Mesenteric fat pad (tissue), 1 donor: Measurements from ENCODE around the gene CARD11. TPM values are rescaled to one million over a fixed set of nuclear protein-coding genes. Genes with fewer than 3 reads are reported as not detected.

Experiments used
- DNase-seq: peaks from one replicate; pipeline ENCODE4 v3.0.0-alpha.2; 2020; ENCODE audit warnings: low spot score
- total RNA-seq: library from RNA; stranded (reverse); fragmentation: NEBNext Ultra II Directional; extraction: Animal tissue kit (Norgen Biotek cat#: 25700); gene quantifications from one replicate; pipeline ENCODE4 v1.2.1, GENCODE V29; 2021
- donor health status: DM: yes; HTN: yes; CAD: no.

Gene CARD11
- total RNA-seq, 1 donor from 2014 or later, result 0.42 TPM

DNA sequence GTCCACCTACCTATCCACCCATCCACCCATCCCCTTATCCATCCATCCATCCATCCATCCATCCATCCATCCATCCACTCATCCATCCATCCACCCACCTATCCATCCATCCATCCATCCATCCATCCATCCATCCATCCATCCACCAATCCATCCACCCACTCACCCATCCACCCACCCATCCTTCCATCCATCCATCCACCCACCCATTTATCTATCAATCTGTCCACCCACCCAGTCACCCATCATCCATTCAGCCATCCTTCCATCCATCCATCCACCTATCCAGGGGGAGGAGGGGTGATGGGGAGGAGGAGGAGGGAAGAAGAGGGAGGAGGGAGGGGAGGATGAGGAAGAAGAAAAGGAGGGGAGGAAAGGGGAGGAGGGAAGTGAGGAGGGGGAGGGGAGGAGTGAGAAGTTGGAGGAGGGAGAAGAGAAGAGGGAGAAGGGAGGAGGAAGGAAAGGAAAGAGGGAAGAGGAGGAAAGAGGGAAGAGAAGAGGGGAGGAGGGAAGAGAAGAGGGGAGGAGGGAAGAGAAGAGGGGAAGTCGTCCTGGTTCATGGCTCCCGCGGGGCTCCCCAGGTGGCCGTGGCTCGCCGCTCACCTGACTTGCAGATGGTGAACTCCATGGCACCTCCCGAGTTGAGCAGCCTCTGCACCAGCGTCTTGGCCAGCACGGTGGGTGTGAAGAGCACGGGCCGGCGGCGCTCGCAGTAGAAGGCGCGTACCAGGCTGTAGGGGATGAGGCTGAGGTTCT, 130.8 kb downstream of the CARD11 start:
- no peak for DNase-seq

DNA sequence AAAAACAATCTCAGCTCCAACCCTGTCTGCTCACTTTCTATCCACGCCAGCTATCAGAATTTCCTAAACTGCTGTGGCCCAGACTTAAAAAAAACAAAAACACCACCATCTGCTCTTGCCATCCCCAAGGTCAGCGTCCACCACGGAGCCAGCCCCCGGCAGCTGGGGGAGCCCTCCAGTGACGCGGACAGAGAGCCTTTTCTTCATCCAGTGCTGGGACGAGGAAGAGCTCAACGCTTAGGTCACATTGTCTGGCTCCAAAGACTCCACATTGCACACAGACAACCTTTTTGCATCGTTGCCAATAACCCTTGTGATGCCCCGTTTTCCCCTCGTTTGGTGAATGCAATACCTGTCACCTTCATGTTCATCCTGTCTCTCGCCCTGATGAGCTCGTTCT, 132.2 kb downstream of the CARD11 start:
- no peak for DNase-seq

DNA sequence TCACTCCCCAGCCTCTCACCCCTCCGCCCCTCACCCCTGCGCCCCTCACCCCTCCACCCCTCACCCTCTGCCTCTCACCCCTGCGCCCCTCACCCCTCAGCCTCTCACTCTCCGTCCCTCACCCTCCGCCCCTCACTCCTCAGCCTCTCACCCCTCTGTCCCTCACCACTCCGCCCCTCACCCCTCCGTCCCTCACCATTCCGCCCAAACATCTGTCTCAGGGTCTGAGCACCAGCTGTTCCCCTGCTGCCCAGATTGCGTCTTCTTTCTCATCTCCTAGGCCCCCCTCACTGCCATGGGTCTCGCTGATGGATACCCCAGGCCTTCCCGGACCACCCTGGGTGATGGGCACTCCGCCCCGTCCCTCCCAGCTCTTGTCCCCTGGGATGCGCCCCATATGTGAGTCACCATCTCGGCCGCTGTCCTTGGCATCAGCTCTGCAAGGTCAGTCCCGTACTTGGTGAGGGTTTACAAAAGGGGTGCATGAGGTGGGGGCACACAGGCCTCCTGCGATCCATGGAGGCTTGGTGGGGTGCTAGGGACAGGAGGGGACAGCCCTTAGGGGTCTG, 134.1 kb downstream of the CARD11 start:
- DNase-seq, result no peak

DNA sequence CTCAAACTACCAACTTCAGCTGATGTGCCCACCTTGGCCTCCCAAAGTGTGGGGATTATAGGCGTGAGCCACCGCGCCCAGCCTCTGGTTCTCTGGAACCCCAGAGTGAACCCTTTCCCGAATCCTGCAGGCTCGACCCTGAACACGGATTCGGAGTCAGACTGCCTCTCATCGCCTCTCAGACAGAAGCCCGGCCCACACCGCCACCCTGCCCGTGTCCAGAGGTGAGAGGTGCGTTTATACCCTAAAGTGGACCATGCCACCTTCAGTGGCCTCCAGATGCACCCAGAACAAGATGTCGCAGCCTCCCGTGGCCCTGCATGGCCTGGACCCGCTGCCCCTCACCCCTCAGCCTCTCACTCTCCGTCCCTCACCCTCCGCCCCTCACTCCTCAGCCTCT, 134.6 kb downstream of the CARD11 start:
- no peak for DNase-seq

DNA sequence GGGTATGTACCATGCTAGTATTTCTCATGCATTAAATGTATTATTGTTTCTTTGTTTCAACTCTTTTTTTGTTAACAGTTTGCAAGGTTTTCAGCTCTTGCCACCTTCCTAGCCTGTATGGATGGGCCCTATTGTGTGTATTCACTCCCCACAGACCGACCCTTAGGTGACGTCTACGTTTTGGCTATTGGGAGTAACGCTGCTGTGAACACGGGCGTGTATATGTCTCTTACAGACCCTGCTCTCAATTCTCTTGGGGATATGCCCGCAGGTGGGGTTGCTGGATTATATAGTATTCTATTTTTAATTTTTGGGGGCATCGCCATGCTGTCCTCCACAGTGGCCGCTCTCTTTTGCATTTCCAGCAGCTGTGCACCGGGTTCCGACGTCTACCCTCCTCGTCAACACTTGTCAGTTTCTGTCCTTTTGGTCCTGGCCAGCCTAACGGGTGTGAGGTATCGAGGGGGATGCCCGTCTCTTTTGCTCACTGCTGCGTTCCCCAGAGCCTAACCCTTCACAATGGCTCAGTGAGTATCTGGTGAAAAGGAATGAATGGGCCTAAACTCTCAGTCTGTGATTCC, 135.5 kb downstream of the CARD11 start:
- DNase-seq, result no peak

DNA sequence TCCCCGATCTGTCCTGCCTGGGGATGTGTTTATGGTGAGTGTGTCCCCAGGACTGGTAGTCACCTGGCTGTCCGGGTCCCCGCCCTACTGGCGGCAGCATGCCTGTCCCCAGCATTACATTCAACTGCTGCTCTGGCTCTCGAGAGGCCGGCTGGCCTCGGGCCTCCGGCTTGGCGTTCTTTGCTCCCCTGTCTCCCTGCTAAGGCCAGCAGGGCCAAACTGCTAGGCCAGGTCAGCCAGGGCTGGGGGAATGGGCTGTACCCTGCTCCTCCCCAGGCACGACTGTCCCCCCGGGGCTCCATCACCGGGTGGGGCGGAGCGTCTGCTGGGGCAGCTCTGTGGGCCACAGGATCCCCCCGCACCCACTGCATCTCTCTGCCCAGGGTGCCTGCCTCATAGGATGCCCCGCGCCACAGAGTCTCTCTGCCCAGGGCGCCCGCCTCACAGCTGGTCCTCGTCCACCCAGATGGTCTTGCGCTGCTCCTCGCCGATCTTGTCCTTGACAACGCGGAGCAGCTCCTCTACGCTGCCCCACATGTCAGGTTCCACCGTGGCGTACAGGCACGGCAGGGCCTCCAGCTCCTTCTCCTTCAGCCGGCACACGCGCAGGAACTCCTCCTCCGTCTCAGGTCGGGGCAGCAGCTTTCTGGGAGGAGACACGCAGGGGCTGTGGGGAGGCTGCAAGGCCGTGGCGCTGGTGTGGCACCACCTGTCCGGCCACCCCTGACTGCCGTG, 137.3 kb downstream of the CARD11 start:
- no peak for DNase-seq

DNA sequence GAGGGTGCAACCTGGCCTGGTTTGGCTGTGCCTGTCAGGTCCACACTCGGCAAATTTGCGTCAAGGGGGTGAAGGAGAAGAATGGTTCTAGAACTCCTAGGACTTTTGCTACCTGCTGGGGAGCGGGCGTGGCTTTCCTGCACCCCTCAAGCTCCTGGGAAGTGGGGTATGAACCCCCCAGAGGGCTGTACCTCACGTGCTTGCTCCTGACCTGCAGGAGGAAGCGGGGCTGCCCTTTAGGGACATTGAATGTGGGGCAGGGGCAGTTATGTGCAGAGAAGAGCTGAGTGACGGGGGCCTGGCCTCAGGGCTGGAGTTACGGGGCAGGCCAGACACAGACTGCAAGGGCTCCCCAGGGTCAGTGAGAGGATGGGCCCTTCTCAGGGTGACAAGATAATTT, 138.2 kb downstream of the CARD11 start:
- no peak for DNase-seq

DNA sequence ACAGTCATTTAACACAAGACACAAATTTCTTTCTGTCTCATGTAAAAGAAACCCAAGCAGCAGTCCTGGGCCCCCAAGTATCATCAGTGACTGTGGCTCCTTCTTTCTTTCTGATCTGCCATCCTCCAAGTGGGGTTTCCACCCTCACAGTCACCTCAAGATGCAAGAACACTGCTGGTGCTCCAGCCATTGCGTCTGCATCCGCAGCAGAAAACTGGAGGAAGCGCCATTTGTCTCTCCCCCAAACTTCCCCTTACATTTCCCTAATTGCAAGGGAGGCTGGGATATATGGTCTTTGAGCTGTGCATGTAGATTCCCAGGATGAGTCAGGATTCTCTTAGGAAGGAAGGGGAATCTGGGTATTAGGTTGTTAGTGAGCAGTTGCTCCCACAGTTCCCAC, 138.6 kb downstream of the CARD11 start:
- DNase-seq, result no peak

DNA sequence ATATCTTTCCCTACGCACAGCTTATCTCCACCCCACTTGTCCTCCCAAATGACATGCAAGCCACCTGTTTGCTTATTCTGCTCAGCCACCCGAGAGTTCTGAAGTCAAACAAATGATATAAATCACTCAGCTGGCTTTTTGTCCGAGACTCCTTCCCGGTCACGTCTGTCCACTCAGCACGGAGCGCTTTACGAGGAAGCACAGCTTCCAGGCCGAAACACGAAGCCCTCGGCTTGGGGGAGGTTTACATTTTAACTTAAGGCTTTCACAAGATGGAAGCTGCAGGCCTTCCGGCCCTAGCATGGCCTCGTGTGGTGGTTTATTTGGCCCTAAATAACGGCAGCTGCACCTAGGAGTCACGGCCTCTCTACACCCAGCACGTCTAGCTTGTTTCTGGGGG, 139.5 kb downstream of the CARD11 start:
- no peak for DNase-seq

DNA sequence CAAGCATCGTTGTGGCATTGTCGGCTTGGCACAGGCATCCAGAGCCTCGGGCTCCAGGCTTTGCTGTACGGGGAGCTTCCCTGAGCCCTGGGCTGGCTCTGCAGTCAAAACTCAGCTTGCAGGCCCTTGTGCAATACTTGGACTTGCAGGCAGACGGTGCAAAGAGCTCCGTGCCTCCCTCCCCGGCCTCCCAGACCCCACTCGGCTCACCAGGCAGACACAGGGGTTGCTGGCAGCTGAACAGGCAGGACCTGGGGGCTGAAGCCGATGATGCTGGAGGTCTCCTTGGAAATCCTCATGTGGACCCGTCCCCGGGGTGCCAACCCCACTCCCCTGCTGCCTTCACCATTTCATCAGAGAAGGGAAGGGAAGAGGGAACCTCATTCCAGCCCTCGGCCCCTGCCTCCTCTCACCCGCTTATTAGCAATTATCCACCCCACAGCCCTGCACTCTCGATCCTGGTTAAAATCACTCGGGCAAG, 139.9 kb downstream of the CARD11 start:
- DNase-seq, result no peak

DNA sequence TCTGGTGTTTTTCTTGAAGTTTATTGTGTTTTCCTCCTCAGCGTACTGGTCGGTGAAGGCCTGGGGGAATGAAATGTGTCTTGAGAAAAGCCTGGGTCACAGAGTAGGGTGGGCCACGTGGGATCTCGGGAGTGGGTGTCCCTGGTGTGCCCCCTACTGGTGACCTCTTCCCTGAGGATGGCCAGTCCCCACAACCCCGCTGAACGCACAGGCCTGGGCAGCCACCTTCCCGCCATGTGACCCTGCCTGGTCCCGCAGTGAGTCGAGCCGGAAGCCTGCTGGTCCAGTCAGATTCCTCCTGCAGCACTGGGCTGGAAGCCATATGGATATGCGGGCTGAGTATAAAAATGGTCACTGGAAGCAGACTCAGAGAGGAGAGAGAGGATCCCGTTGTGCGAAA, 146.6 kb downstream of the CARD11 start:
- no peak for DNase-seq

DNA sequence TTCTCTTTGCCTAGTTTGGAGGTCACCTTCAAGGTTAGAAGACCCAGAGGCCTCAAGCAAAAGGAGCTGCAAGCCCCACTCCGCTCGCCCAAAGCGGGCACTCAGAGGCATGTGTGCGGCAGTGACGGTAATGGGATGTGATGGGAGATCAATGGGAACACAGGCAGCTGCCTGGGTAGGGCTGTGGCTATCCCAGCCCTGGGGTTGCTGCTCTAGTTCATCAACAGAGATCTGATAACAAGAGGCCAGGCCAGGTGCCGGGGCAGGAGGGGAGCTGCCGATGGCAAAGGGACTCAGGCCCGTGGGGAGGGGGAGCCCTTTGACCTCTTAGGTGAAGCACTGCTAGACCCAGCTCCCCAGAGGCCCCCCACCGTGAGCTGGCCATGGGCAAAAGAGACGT, 147.5 kb downstream of the CARD11 start:
- DNase-seq, result no peak

DNA sequence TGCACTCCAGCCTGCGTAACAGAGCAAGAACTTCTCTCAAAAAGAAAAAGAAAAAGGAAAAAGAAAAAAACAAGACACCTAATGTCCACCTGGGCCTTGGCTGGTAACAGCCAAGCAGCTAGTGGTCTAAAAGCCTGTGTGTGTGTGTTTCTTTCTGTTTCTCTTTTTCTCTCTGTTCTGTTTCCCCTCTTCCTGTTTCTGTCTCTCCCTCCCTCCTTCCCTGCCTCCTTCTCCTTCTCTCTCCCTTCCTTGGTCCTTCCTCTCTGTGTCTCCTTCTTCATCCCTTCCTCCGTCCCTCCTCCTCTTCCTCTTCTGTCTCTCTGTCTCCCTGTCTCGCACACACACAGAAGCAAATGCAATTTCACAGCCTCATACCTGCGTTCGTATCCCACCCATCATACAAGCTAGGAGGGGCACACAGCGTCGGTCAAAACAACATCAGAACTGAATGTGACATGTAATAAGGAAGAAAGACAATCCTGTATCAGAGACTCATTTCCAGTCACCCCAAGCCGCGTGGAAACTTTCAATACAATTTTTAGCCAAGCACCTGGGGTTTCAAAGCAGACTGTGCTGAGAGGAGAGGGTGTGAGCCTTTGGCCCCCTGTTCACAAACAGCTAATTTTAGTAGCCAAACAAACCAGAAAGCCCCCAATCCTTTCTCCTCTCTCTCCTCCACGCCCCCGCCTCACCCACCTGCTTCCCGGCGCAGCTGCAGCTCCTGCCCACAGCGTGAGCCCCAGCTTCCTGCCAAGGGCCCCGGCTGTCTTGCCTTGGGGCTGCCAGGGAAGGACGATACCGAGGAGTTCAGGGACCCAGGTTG, 149.3 kb downstream of the CARD11 start:
- DNase-seq, result no peak

DNA sequence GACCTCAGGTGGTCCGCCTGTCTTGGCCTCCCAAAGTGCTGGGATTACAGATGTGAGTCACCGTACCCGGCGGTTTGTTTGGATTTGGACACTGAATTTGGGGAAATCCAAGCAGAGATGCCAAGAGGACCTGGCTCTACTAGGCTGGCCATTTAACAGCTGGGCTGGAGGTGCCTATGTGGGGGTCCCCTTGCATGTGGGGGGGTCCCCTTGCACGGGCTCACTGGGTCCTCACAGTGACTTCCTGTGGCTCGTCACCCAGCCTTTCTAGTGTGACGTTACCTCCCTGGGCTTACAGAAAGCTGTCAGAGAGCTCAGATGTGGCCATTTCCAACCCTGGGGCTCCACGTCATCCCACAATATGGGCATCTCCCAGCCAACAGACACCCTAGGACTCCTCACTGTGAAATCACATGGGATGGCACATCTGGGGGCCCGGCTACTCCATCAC, 150.2 kb downstream of the CARD11 start:
- no peak for DNase-seq

DNA sequence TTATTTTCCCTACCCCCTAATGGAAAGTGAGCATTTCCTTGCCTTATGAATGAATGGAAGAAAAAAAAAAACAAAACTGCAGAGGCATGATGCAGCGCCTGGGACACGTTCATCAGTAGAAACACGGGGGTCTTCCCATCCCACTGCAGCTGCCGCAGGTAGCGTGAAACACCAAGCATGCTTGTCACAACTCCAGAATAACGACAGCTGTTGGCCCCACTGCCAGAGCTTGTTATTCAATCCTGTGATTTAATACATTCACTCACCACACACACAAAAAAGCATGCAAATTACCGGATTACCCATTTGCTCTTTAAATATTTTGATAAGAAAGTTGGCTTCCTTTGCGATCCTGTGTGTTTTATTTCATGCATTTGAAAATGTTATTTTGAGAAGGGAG, 151.1 kb downstream of the CARD11 start:
- no peak for DNase-seq

DNA sequence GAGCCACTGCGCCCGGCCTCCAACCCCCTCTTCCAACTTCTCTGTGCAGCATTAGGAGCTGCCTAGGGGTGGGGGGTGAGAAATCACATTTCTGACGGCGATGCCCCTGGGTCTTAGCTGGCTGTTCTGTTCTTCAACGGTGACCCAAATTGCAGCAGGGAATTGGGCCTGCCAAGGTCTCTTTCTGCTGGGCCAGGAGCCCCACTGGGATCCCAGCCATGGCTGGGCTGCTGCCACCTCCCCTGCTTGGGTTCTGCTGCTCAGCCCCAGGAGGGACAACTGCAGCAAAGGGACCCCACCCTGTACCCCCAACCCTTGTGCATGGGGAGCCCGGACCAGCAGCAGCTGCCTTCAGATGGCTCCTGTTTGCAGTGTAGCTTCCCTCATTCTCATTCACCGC, 155.9 kb downstream of the CARD11 start:
- DNase-seq, result no peak

DNA sequence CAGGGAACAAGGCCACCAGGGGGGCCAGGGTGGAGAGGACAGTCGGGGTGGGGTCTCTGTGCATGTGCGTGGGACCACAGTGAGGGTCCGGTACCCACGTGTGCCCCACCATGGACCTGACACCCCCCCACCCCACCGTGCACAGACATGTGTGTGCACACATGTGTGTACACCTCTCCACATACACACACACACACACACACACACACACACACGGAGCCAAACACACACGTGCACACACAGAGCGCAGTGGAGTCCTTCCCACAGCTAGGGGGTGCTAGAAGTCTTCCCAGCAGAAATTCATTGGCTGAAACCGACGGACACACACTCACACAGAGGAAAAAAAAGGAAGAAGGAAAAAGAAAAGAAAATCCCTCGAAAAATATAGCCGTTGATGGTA, 156.8 kb downstream of the CARD11 start:
- DNase-seq, result no peak

DNA sequence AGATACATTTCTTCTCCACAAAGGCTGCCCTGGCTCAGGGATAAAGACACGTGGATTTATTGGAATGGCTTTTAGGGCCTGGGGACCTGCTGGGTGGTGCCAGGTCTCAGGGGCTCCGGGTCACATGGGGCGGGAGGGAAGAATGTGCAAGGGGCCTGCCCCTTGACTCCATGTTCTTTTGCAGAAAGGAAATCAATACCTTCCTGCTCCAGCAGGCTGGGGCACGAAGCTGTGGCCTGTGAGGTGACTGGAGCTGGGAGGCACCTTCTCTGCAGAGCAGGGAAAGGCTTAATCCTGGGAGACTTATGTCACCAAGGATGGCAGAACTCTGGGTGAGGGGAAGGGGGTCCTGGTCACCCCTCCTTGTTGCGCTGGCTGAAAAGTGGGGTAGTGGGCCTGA, 157.3 kb downstream of the CARD11 start:
- no peak for DNase-seq

DNA sequence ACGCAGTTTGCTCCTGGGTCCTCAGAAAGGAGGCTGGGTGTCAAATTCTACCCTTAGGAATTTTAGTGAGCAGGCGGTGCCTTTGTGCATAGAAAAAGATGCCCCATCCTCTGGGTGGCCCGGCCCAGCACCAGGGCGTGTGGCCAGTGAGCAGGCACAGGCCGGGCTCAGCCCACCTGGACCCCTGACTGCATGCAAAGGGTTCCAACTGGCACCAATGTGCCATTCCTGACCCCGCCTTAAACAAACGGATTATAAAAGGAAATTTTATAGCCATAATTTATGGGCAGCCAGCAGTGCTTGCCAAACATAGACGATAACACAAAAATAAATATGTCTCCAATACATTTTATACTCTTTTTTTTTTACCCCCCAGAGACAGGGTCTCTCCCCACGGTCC, 159.5 kb downstream of the CARD11 start:
- DNase-seq, result no peak

DNA sequence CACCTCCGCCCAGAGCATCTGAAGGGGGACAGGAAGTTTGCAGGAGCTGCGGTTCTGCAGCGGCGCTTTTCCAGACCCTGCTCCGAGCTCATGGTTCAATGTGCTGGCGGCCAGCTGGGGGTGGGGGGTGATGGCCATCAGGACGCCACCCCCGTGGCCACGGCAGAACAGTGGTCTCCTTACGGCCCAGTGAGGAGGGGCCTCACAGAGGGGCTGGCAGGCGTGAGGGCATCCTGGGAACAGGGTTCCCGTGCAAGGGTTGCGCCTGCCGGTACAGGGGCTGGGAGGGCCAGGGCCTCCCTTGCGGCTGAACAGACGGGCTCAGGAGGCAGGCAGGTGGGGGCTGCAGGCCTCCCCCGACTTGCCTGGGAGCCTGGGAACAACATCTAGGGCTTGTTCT, 160.6 kb downstream of the CARD11 start:
- DNase-seq, result no peak

DNA sequence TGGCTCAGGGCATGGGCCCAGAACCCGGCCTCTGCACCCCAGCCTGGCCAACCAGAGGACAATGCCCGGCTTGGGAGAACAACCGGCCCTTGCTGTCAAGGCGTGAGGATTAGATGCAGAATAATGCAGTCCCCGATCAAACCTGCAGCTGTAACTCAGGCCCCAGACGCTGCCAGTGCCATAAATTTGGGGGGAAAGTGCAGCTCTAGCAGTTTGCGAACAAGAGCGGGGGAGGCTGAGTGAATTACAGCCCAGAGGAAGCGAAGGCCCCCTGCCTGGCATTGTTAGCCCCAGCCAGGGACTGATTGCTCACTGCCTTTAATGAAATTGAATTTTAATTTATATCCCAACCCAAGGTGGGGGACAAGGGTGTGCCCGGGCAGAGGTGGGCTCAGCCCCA, 161.6 kb downstream of the CARD11 start:
- DNase-seq, result no peak
